ENCODE measurements around the gene CDK8.
"Not testable (repeated sequence)": the region's sequence is repeated elsewhere in the genome, so short reads cannot be mapped to it uniquely, and the experiment has no call there.

CDK8 gene

GRCh38 chr13:26253787-26254582 lies at the start of gene CDK8:
TSS of gene CDK8 (plus strand) at chr13:26254129. CDS start at chr13:26254642, 513 bp downstream.
- peak; percentile 85 for DNase-seq (ENCODE audit: low spot score)

- DNase-seq (ENCODE audit: low spot score): no peak
Observed at GRCh38 chr13:26208287-26208686, 45.6 kb upstream of the CDK8 start.

GRCh38 chr13:26213345-26213744 lies 40.6 kb upstream of the CDK8 start:
- no peak for DNase-seq (ENCODE audit: low spot score)

- no peak for DNase-seq (ENCODE audit: low spot score)
Observed at GRCh38 chr13:26213982-26214381, 39.9 kb upstream of the CDK8 start.

GRCh38 chr13:26216042-26216441 lies 37.9 kb upstream of the CDK8 start:
- no peak for DNase-seq (ENCODE audit: low spot score)

- no peak for DNase-seq (ENCODE audit: low spot score)
Observed at GRCh38 chr13:26219726-26220125, 34.2 kb upstream of the CDK8 start.

GRCh38 chr13:26220575-26220974 lies 33.4 kb upstream of the CDK8 start:
- no peak for DNase-seq (ENCODE audit: low spot score)

GRCh38 chr13:26221399-26221720 lies 32.6 kb upstream of the CDK8 start:
- DNase-seq (ENCODE audit: low spot score): no peak

- DNase-seq (ENCODE audit: low spot score): peak; percentile 90
Observed at GRCh38 chr13:26221721-26222519, 32.0 kb upstream of the CDK8 start, which contains the start of gene RNF6. TSS of gene RNF6 (minus strand) at chr13:26222314. CDS start at chr13:26219649, 2,665 bp downstream.

- DNase-seq (ENCODE audit: low spot score): no peak
Observed at GRCh38 chr13:26222520-26223046, 31.3 kb upstream of the CDK8 start.

GRCh38 chr13:26225896-26226617 lies 27.9 kb upstream of the CDK8 start:
- DNase-seq (ENCODE audit: low spot score): no peak

- no peak for DNase-seq (ENCODE audit: low spot score)
Observed at GRCh38 chr13:26227166-26227971, 26.6 kb upstream of the CDK8 start.

- DNase-seq (ENCODE audit: low spot score): no peak
Observed at GRCh38 chr13:26228096-26228495, 25.8 kb upstream of the CDK8 start.

GRCh38 chr13:26229080-26229615 lies 24.8 kb upstream of the CDK8 start:
- DNase-seq (ENCODE audit: low spot score): no peak

- no peak for DNase-seq (ENCODE audit: low spot score)
Observed at GRCh38 chr13:26230703-26231102, 23.2 kb upstream of the CDK8 start.

- no peak for DNase-seq (ENCODE audit: low spot score)
Observed at GRCh38 chr13:26236296-26236695, 17.6 kb upstream of the CDK8 start.

- DNase-seq (ENCODE audit: low spot score): no peak
Observed at GRCh38 chr13:26246154-26246553, 7.8 kb upstream of the CDK8 start.

- no peak for DNase-seq (ENCODE audit: low spot score)
Observed at GRCh38 chr13:26247011-26247410, 6.9 kb upstream of the CDK8 start.

- no peak for DNase-seq (ENCODE audit: low spot score)
Observed at GRCh38 chr13:26247608-26248007, 6.3 kb upstream of the CDK8 start.

- no peak for DNase-seq (ENCODE audit: low spot score)
Observed at GRCh38 chr13:26249551-26249950, 4.4 kb upstream of the CDK8 start.

GRCh38 chr13:26252006-26252405 lies 1.9 kb upstream of the CDK8 start:
- not testable (repeated sequence) for DNase-seq (ENCODE audit: low spot score)

Data from CD4-positive, alpha-beta T cell treated with Interleukin-6 at 100 ng/mL for 8 hours (primary cell).